Breast epithelium (tissue), 4 donors: ENCODE measurements around the gene COBLL1. TPM values are rescaled to one million over a fixed set of nuclear protein-coding genes. Genes with fewer than 3 reads are reported as not detected.
"Not testable (repeated sequence)": the region's sequence is repeated elsewhere in the genome, so short reads cannot be mapped to it uniquely, and the experiment has no call there.

ENCODE experiments used
- DNase-seq, 2 donors: peaks; one replicate each; pipeline ENCODE4 v3.0.0-alpha.2; 2019; ENCODE audit warnings: low spot score in 2 of 2
- H3K27ac ChIP-seq, 2 donors: fragments of 200-600 bp; sonication (generic) in 1 of 2; one replicate each; pipeline ENCODE4 v1.5.1; 2016 to 2019; ENCODE audit warnings: mild to moderate bottlenecking in 1 of 2
- H3K27me3 ChIP-seq, 2 donors: fragments of 200-600 bp; sonication (generic) in 1 of 2; one replicate each; pipeline versions ENCODE4 v1.5.1 to v1.6.0; 2017 to 2019; ENCODE audit warnings: control low read depth in 1 of 2, mild to moderate bottlenecking in 1 of 2
- H3K36me3 ChIP-seq: fragments of 200-600 bp; one replicate; pipeline ENCODE4 v1.5.1; 2019
- H3K4me1 ChIP-seq, 2 donors: fragments of 200-600 bp; sonication (generic); one replicate each; pipeline ENCODE4 v1.5.1; 2016 to 2019; ENCODE audit warnings: control low read depth in 1 of 2
- H3K4me3 ChIP-seq, 3 donors: fragments of 200-600 bp; sonication (generic); 1 replicate in 2 of 3; 2 replicates in 1 of 3; pipeline ENCODE4 v1.5.1; 2016 to 2019; ENCODE audit warnings: mild to moderate bottlenecking in 3 of 3, moderate library complexity in 2 of 3
- H3K9me3 ChIP-seq, 2 donors: fragments of 200-600 bp; sonication (generic) in 1 of 2; one replicate each; pipeline ENCODE4 v1.5.1; 2016 to 2019; ENCODE audit warnings: control low read depth in 1 of 2
- POLR2A ChIP-seq: fragments of 450-650 bp; IDR thresholded peaks from one replicate; pipeline ENCODE4 v1.6.1; 2016; ENCODE audit warnings: antibody characterized with exemption, mild to moderate bottlenecking, moderate library complexity
- POLR2AphosphoS5 ChIP-seq, 3 donors: sonication (generic); formaldehyde crosslinking; IDR thresholded peaks; one replicate each; pipeline ENCODE4 v1.6.1; 2017; ENCODE audit warnings: antibody characterized with exemption in 3 of 3
- intact Hi-C: fragments of 100-400 bp; cut with DNase I; formaldehyde crosslinking; loops from one replicate; pipeline ENCODE4 v1.15.1; 2023; ENCODE audit warnings: low total_unique reads
- total RNA-seq, 3 donors: library from RNA; depleted of rRNA; stranded (reverse); fragments of >200 nt; gene quantifications; one replicate each; pipeline ENCODE4 v1.1.0, GENCODE V29; 2016
- TF ChIP-seq, protein P1 (sequence below), 3 donors: fragments of 450-650 bp; IDR thresholded peaks; one replicate each; pipeline ENCODE4 v1.5.1; 2016 to 2017; ENCODE audit warnings: antibody characterized with exemption in 3 of 3, mild to moderate bottlenecking in 3 of 3, moderate library complexity in 3 of 3

The COBLL1 gene
- total RNA-seq, 3 donors from 2014 or later: 43.6 to 92.8 (median 75.8) TPM

DNA sequence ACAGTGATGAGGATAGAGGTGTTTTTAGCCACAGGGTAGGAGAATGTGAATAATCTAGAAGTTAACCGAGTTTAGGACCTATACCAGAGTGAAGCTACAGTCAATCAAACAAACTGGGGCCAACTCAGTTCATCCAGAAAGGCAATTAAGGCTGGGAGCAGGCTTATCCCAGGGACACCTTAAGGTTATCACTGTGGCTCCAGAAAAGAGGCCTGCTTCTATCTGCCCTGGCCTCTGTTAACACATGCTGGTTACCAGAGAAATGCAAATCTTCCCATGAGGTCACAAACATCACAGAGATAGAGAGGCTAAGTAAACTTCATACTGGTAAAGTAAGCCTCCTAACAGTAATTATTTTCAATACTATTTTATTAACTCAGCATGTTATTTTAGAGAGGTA lies 127.2 kb downstream of the COBLL1 start:
- no peaks in the 10 kb centered on the region for H3K27me3 ChIP-seq
- H3K9me3 ChIP-seq: no peaks in the 10 kb centered on the region
- DNase-seq: no peak
- intact Hi-C loops: no loop called here
- H3K36me3 ChIP-seq: no peaks in the 10 kb centered on the region
- H3K4me1 ChIP-seq: no peaks in the 10 kb centered on the region
- H3K4me3 ChIP-seq: no peak overlapping the region
- H3K27ac ChIP-seq: no peak overlapping the region
- TF ChIP-seq POLR2AphosphoS5 (IDR thresholded peaks at IDR 0.05) (no peak), POLR2A (no peak)
- TF ChIP-seq, protein P1, sequence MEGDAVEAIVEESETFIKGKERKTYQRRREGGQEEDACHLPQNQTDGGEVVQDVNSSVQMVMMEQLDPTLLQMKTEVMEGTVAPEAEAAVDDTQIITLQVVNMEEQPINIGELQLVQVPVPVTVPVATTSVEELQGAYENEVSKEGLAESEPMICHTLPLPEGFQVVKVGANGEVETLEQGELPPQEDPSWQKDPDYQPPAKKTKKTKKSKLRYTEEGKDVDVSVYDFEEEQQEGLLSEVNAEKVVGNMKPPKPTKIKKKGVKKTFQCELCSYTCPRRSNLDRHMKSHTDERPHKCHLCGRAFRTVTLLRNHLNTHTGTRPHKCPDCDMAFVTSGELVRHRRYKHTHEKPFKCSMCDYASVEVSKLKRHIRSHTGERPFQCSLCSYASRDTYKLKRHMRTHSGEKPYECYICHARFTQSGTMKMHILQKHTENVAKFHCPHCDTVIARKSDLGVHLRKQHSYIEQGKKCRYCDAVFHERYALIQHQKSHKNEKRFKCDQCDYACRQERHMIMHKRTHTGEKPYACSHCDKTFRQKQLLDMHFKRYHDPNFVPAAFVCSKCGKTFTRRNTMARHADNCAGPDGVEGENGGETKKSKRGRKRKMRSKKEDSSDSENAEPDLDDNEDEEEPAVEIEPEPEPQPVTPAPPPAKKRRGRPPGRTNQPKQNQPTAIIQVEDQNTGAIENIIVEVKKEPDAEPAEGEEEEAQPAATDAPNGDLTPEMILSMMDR (IDR thresholded peaks at IDR 0.05): no peak

DNA sequence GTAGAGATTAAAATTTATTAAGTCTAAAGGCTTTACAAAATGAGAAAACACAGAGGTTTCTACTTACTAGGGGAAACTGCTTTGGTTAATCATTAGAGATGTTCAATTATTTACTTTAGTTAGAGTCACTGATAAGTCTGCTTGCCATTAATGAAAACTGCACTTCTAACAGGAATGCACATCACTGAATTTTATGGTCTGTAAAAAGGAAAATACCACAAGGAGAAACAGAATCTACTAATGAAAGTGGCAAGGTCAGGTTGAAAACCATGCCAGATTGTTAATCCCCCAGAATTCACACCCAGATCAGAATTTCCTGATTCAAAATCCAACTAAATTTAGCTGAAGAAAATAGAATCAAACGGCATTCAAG lies 129.9 kb downstream of the COBLL1 start:
- Histone ChIP-seq H3K9me3 (no peaks in the 10 kb centered on the region), H3K27ac (no peak overlapping the region), H3K36me3 (no peaks in the 10 kb centered on the region), H3K4me1 (no peaks in the 10 kb centered on the region), H3K4me3 (no peak overlapping the region), H3K27me3 (no peaks in the 10 kb centered on the region)
- intact Hi-C loops: no loop called here
- no peak for TF ChIP-seq POLR2A
- TF ChIP-seq, protein P1 (IDR thresholded peaks at IDR 0.05): no peak
- TF ChIP-seq POLR2AphosphoS5 (IDR thresholded peaks at IDR 0.05): no peak
- DNase-seq: no peak

DNA sequence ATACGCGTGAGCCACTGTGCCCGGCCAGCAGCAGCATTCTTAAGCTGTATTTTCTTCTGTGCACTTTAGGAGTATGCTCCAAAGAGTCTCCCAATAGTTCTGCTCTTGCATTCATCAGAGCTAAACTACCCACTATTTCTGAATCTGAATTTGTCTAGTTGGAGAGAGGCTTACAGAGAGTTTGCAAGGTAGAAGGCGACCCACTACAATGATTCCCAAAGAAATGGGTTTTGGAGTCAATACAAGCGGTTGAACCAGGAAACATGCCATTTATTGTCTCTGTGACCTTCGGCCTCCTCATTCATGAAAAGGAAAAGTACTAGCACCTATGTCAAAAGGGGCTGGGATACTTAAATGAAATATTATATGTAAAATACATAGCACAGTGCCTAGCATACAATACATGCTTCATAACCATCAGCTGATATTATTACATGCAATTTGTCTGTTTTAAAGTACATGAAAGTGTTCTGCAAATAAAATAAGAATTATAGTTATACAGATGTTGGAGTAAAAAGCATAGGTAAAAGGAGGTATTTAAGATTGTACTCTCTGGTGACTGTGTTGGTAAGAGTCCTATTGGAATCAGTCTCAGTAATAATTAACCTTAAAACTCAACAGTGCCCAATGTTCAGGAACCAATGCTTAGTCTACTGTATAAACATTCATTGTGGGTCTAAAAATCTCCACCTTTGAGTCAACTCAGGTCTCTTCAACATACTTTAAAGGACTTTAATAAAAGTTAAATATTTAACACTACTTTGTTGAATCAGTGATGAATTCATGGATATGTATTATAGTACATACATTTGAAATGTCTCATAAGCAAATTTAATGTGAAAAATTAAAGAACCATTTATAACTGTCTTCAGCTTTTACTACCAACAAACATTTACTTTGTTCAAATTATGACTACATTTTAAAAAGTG lies 130.5 kb downstream of the COBLL1 start:
- H3K4me1 ChIP-seq: no peaks in the 10 kb centered on the region
- no peak for TF ChIP-seq POLR2A
- TF ChIP-seq POLR2AphosphoS5 (IDR thresholded peaks at IDR 0.05): no peak
- TF ChIP-seq, protein P1 (IDR thresholded peaks at IDR 0.05): no peak
- H3K27ac ChIP-seq: no peak overlapping the region
- H3K27me3 ChIP-seq: no peaks in the 10 kb centered on the region
- intact Hi-C loops: no loop called here
- no peaks in the 10 kb centered on the region for H3K9me3 ChIP-seq
- no peak for DNase-seq
- H3K36me3 ChIP-seq: no peaks in the 10 kb centered on the region
- no peak overlapping the region for H3K4me3 ChIP-seq

DNA sequence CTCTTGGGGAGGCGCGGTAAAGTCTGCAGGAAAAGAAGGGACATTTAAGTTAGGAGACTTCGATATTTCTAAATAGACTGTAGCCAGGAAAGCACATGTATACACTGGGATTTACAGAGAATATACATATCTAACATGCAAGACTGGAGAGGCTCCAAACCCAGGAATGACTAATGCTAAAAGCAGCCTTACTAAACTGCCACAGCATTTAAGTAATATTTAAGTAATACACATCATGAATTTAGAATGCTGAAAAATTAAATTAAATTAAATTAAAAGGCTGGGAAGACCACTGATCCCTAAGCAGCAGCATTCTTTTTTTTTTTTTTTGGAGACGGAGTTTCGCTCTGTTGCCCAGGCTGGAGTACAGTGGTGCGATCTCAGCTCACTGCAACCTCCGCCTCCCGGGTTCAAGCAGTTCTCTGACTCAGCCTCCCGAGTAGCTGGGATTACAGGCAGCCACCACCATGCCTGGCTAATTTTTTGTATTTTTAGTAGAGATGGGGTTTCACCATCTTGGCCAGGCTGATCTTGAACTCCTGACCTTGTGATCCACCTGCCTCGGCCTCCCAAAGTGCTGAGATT lies 131.3 kb downstream of the COBLL1 start:
- intact Hi-C loops, DNase-seq, H3K36me3 ChIP-seq, H3K27me3 ChIP-seq, H3K27ac ChIP-seq, H3K9me3 ChIP-seq, H3K4me3 ChIP-seq, H3K4me1 ChIP-seq: not testable (repeated sequence)

DNA sequence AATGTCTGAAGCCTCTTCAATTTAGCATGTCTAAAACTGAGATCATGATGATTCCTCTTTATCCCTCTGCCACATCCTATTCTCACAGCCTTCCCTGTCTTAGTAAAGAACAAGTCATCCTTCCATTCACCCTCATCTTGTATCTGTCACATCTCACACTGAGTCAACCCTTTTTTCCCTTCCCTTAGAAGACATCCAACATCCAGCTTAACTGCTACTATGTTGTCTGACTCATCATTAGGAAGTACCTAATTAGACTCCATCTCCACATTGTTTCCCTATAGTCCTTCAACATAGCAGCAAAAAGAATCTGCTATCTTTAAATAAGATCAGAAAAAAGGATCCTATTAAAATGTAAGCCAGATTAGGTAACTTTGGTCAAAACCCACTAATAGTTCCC lies 135.1 kb downstream of the COBLL1 start:
- TF ChIP-seq POLR2A: no peak
- TF ChIP-seq, protein P1 (IDR thresholded peaks at IDR 0.05): no peak
- TF ChIP-seq POLR2AphosphoS5 (IDR thresholded peaks at IDR 0.05): no peak
- H3K27ac ChIP-seq: no peak overlapping the region
- no peaks in the 10 kb centered on the region for H3K9me3 ChIP-seq
- H3K27me3 ChIP-seq: no peaks in the 10 kb centered on the region
- no peak overlapping the region for H3K4me3 ChIP-seq
- no peaks in the 10 kb centered on the region for H3K36me3 ChIP-seq
- intact Hi-C loops: no loop called here
- no peaks in the 10 kb centered on the region for H3K4me1 ChIP-seq
- DNase-seq: no peak
